Measurements from ENCODE around the gene ANGPT4. TPM values are rescaled to one million over a fixed set of nuclear protein-coding genes. Genes with fewer than 3 reads are reported as not detected.

Gene ANGPT4
- total and polyA plus RNA-seq, 12 donors, result 0.05 to 0.44 (median 0.26) TPM; not detected in 8

DNA sequence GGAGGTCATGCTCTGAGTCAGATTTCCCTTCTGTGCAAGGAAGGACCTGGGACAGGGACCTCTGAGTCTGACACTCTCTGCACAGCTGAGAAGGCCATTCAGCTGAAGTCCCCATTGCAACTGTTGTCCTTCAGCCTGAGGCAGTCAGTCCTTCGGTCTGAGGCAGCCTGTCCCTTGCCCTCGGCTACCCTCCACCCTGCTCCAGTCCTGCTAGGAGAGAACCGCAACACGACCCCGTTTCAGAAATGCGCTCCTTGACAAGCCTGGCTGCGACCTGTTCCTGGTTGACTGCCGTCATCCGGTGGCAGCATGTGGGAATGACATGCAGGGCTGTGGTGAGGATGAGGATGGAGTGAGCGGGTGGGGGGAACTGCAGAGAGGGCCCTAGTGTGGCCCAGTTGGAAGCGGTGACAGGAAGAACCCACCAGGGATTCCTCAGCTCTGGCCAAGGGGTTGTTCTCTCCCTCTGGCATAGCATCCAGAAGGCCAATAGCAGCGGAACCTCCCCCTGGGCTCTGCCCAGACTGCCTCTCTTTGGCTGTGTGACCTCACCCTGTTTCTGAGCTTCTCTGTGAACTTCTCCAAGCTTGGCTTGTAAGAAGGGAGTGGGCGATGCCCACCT, 40.3 kb upstream of the ANGPT4 start:
- H3K4me1 ChIP-seq, result peaks cover 0 to 4% (median 0%) of the 10 kb centered on the region in 9 donors
- H3K4me3 ChIP-seq, result no peak overlapping the region
- peak; percentile 54 to 69 for DNase-seq
- TF ChIP-seq, protein P1, sequence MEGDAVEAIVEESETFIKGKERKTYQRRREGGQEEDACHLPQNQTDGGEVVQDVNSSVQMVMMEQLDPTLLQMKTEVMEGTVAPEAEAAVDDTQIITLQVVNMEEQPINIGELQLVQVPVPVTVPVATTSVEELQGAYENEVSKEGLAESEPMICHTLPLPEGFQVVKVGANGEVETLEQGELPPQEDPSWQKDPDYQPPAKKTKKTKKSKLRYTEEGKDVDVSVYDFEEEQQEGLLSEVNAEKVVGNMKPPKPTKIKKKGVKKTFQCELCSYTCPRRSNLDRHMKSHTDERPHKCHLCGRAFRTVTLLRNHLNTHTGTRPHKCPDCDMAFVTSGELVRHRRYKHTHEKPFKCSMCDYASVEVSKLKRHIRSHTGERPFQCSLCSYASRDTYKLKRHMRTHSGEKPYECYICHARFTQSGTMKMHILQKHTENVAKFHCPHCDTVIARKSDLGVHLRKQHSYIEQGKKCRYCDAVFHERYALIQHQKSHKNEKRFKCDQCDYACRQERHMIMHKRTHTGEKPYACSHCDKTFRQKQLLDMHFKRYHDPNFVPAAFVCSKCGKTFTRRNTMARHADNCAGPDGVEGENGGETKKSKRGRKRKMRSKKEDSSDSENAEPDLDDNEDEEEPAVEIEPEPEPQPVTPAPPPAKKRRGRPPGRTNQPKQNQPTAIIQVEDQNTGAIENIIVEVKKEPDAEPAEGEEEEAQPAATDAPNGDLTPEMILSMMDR (IDR thresholded peaks at IDR 0.05), result peak; percentile 90 to 99 (median 98)
- no peak overlapping the region for H3K27ac ChIP-seq
- no peaks in the 10 kb centered on the region for H3K9me3 ChIP-seq
- peaks cover 0 to 75% (median 66%) of the 10 kb centered on the region in 7 donors for H3K27me3 ChIP-seq
- peak; percentile 57 to 86 (median 80) for ATAC-seq
- intact Hi-C loops (cut with DNase I), result loop anchor here (1.0 to 5.0 kb wide), 4 partner anchors 138 to 256 kb away; no protein-coding TSS in a partner anchor
- 12 to 13% methylated on average over 13 of the region's 13 CpGs for WGBS, 2 donors
- no peaks in the 10 kb centered on the region for H3K36me3 ChIP-seq

DNA sequence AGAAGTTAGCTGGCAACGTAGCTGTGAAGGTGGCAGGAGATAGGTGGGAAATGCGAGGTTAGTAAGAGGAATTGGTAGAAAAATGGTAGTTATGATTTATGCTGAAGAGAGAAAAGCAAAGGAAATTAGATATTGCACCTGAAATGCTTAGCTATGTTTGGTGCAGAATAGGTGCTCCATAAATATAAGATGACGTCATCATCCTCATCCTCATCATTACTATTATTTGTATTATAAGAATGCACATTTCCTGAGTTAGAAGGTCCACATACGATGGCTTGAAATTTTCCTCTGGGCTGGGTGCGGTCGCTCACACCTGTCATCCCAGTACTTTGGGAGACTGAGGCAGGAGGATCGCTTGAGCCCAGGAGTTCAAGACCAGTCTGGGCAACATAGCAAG, 39.5 kb upstream of the ANGPT4 start:
- WGBS, 2 donors, result 78 to 82% methylated on average over 7 of the region's 7 CpGs

DNA sequence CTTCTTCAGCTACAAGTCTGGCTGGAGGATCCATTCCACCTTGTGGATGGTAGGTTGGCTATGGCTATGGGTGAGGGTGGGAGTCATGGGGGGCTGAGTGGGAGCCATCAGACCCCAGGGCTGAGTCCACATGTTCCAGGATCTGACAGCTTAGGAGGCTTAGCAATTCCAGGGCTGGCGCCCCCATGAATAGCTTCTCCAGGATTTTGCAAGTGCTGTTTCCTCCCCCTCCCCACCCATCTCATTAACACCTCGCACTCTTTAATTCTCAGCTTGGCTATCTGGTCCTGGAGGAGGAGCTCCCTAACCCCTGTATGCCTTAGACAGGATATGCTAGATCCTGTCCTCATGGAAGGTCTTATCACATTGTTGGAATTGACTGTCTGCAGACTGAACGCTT, 39.0 kb upstream of the ANGPT4 start:
- no peak overlapping the region for H3K27ac ChIP-seq
- H3K27me3 ChIP-seq, result peaks cover 0 to 70% (median 55%) of the 10 kb centered on the region in 7 donors
- TF ChIP-seq, protein P1 (IDR thresholded peaks at IDR 0.05), result no peak
- intact Hi-C loops (cut with DNase I), result loop anchor here in 1 of 10 donors (5.0 kb wide), 1 partner anchor 257 kb away; no protein-coding TSS in a partner anchor
- no peak for DNase-seq
- WGBS, 2 donors, result 33 to 37% methylated on average over 3 of the region's 3 CpGs
- no peaks in the 10 kb centered on the region for H3K36me3 ChIP-seq
- peaks cover 0 to 4% (median 0%) of the 10 kb centered on the region in 9 donors for H3K4me1 ChIP-seq
- ATAC-seq, result no peak
- no peaks in the 10 kb centered on the region for H3K9me3 ChIP-seq
- no peak overlapping the region for H3K4me3 ChIP-seq

More for the DNA sequence above, 39.5 kb upstream of the ANGPT4 start:
- H3K27me3 ChIP-seq, result peaks cover 0 to 70% (median 59%) of the 10 kb centered on the region in 7 donors
- TF ChIP-seq, protein P1 (IDR thresholded peaks at IDR 0.05), result no peak
- no peaks in the 10 kb centered on the region for H3K36me3 ChIP-seq
- H3K4me1 ChIP-seq, result peaks cover 0 to 4% (median 0%) of the 10 kb centered on the region in 9 donors
- intact Hi-C loops (cut with DNase I), result loop anchor here (1.0 to 5.0 kb wide), 4 partner anchors 137 to 257 kb away; no protein-coding TSS in a partner anchor
- ATAC-seq, result no peak
- DNase-seq, result no peak
- H3K27ac ChIP-seq, result no peak overlapping the region
- no peak overlapping the region for H3K4me3 ChIP-seq
- H3K9me3 ChIP-seq, result no peaks in the 10 kb centered on the region

DNA sequence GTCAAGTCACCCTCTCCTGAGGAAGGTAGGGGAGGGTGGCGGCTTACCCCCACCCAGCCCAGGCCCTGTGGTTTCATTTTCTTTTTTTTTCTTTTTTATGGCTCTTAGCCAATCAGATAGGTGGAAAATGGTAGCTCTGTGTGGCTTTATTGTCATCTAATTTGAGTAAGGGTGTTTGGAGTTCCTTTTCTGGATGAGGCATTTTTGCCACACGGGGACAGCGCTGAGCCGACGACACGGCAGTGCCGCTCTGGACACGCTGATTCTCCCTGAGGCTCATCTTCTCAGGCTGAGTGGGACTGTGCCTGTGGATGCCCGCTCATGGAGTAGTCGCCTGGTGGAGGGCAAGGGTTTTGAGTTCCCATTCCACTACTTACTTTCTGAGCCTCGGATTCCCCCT, 37.6 kb upstream of the ANGPT4 start:
- intact Hi-C loops (cut with DNase I), result no loop called here
- Histone ChIP-seq H3K4me1 (peaks cover 0 to 4% (median 0%) of the 10 kb centered on the region in 9 donors), H3K4me3 (no peak overlapping the region), H3K36me3 (no peaks in the 10 kb centered on the region), H3K27ac (no peak overlapping the region), H3K27me3 (peaks cover 0 to 73% (median 45%) of the 10 kb centered on the region in 7 donors), H3K9me3 (no peaks in the 10 kb centered on the region)
- TF ChIP-seq, protein P1 (IDR thresholded peaks at IDR 0.05), result peak in 3 of 9 donors; percentile 21 to 47 (median 34)
- DNase-seq (no peak), ATAC-seq (peak in 2 of 8 donors; percentile 30 to 44)
- WGBS, 2 donors, result 42 to 47% methylated on average over 11 of the region's 11 CpGs
